Fibroblast of mammary gland (primary cell): ENCODE measurements around the gene CDK5R1.

Experiments
- DNase-seq: peaks from one replicate; pipeline ENCODE4 v3.0.0-alpha.2; 2010; ENCODE audit warnings: low read depth
- H3K4me3 ChIP-seq: 2 replicates; pipeline ENCODE4 v1.5.1; 2011; ENCODE audit warnings: low read depth, mild to moderate bottlenecking, low read length, moderate library complexity; ENCODE audit not compliant: control insufficient read depth
- CTCF ChIP-seq: conservative IDR thresholded peaks from 2 replicates; pipeline ENCODE4 v1.5.1; 2011; ENCODE audit warnings: low read depth, low read length, inconsistent platforms; ENCODE audit not compliant: control insufficient read depth, insufficient read depth

CDK5R1 gene

GRCh38 chr17:32491371-32492263, 4.8 kb downstream of the CDK5R1 start:
- DNase-seq = no peak
- TF ChIP-seq CTCF = no peak
- no peak overlapping the region for H3K4me3 ChIP-seq

GRCh38 chr17:32492264-32492589, 5.4 kb downstream of the CDK5R1 start:
- no peak for TF ChIP-seq CTCF
- no peak for DNase-seq
- no peak overlapping the region for H3K4me3 ChIP-seq

GRCh38 chr17:32492648-32493289, 6.0 kb downstream of the CDK5R1 start:
- no peak overlapping the region for H3K4me3 ChIP-seq
- TF ChIP-seq CTCF = no peak
- no peak for DNase-seq

- H3K4me3 ChIP-seq = no peak overlapping the region
- no peak for TF ChIP-seq CTCF
- DNase-seq = no peak
These were observed 6.8 kb downstream of the CDK5R1 start for GRCh38 chr17:32493571-32493970.

GRCh38 chr17:32493976-32494513, 7.3 kb downstream of the CDK5R1 start:
- no peak for DNase-seq
- TF ChIP-seq CTCF = no peak
- H3K4me3 ChIP-seq = no peak overlapping the region

- no peak for TF ChIP-seq CTCF
- H3K4me3 ChIP-seq = no peak overlapping the region
- DNase-seq = no peak
These were observed 8.0 kb downstream of the CDK5R1 start for GRCh38 chr17:32494621-32495358.
